ENCODE measurements around the gene SRPRA.

SRPRA gene

GRCh38 chr11:126277322-126277721, 8.6 kb upstream of the SRPRA start:
- TF ChIP-seq, protein P1, sequence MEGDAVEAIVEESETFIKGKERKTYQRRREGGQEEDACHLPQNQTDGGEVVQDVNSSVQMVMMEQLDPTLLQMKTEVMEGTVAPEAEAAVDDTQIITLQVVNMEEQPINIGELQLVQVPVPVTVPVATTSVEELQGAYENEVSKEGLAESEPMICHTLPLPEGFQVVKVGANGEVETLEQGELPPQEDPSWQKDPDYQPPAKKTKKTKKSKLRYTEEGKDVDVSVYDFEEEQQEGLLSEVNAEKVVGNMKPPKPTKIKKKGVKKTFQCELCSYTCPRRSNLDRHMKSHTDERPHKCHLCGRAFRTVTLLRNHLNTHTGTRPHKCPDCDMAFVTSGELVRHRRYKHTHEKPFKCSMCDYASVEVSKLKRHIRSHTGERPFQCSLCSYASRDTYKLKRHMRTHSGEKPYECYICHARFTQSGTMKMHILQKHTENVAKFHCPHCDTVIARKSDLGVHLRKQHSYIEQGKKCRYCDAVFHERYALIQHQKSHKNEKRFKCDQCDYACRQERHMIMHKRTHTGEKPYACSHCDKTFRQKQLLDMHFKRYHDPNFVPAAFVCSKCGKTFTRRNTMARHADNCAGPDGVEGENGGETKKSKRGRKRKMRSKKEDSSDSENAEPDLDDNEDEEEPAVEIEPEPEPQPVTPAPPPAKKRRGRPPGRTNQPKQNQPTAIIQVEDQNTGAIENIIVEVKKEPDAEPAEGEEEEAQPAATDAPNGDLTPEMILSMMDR (IDR thresholded peaks at IDR 0.05; ENCODE audit: low read depth, low read length), result no peak
- no peak overlapping the region for H3K4me3 ChIP-seq (ENCODE audit: low read depth, low read length)

DNA sequence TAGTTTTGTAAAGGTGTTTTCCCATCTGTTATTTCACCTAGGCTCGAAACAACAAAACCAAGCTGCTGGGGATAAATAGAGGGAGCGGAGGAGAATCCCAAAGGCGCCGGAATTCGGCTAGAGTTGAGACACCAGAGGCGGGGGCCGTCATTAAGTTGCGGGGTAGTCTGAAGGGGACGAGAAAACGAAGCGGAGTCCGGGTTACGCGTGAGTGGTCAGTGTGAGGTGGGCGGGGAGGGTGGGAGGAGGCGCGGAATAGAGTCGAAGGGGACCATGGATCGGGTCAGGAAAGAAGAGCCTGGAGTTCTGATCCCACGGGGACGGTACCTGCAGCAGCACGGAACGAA, 361 bp downstream of the SRPRA start:
- H3K4me3 ChIP-seq (ENCODE audit: low read depth, low read length), result peak overlapping the region; percentile 99
- TF ChIP-seq, protein P1 (IDR thresholded peaks at IDR 0.05; ENCODE audit: low read depth, low read length), result no peak

GRCh38 chr11:126267650-126268049, 1.0 kb downstream of the SRPRA start:
- TF ChIP-seq, protein P1 (IDR thresholded peaks at IDR 0.05; ENCODE audit: low read depth, low read length), result no peak
- H3K4me3 ChIP-seq (ENCODE audit: low read depth, low read length), result peak overlapping the region; percentile 99

DNA sequence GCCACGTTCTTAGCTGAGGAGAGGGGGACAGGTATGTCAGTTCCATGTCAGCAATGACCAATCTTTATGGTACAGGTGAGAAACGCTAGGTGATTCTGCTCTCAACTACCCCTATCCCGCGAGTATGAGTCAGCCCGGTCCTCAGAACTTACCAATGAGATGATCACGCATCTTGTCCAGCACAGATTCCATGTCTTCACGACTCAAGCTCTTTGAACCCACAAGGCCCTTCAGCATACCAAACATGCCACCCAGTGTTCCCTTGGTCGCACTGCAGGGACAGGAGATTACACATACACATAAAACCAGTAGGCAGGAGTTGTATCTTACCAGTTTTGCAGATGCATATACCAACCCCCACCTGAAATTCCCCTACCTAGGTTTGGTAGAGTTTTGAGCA, 2.9 kb downstream of the SRPRA start:
- H3K4me3 ChIP-seq (ENCODE audit: low read depth, low read length), result no peak overlapping the region
- TF ChIP-seq, protein P1 (IDR thresholded peaks at IDR 0.05; ENCODE audit: low read depth, low read length), result no peak

GRCh38 chr11:126263489-126263888, 5.2 kb downstream of the SRPRA start:
- TF ChIP-seq, protein P1 (IDR thresholded peaks at IDR 0.05; ENCODE audit: low read depth, low read length), result no peak

DNA sequence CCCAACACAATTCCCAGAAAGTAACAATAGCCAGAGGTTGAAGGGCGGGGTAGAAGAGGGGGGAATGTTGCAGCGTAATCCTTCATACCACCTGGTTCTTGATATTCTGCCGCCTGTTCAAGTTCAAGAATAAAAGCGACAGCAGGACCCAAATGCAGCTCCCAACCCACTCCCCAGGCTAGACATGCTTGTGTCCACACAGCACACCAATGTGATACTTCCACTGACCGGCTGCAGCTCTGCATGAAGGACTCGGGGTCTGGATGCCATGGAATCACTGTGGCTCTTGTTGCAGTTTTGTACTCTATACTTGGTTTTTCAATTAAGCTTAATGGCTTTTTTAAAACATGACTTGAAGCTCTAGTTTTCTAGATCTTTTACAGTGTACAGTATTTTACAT, 6.5 kb downstream of the SRPRA start:
- H3K4me3 ChIP-seq (ENCODE audit: low read depth, low read length), result no peak overlapping the region
- TF ChIP-seq, protein P1 (IDR thresholded peaks at IDR 0.05; ENCODE audit: low read depth, low read length), result no peak

More at GRCh38 chr11:126263489-126263888, 5.2 kb downstream of the SRPRA start:
- H3K4me3 ChIP-seq (ENCODE audit: low read depth, low read length), result no peak overlapping the region

DNA sequence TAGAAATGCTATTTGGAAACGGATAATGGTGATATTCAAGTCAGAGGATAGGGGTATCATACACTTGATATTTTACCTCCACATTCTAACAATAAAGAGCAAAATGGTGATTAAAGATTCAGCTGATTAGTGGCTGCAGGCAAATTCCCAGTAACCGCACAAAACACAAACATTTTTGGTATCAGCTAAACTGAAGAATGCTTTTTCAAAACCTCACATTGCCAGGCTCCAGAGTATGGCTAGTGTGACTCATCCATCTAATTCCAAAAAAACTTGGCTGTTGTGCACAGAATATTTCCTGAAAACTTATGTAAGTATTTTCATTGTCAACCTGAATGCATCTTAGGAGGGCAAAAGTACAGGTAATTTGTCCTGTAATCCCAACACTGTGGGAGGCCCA, 10.9 kb downstream of the SRPRA start:
- no peak overlapping the region for H3K4me3 ChIP-seq (ENCODE audit: low read depth, low read length)
- TF ChIP-seq, protein P1 (IDR thresholded peaks at IDR 0.05; ENCODE audit: low read depth, low read length), result no peak
